PC-3 (cell line): ENCODE results near the gene VIPR2.

Source experiments
- CTCF ChIP-seq: fragments of 300-600 bp; sonication (generic); conservative IDR thresholded peaks from 2 replicates; pipeline ENCODE4 v1.5.1; 2017; ENCODE audit warnings: antibody characterized with exemption, low read depth, mild to moderate bottlenecking, low read length
- EZH2 ChIP-seq: fragments of 300-600 bp; sonication (generic); IDR thresholded peaks from one replicate; pipeline ENCODE4 v1.6.1; 2017; ENCODE audit warnings: antibody characterized with exemption, mild to moderate bottlenecking, low read length; ENCODE audit not compliant: unreplicated experiment
- EZH2phosphoT487 ChIP-seq: fragments of 300-600 bp; sonication (generic); IDR thresholded peaks from 2 replicates; pipeline ENCODE4 v1.6.1; 2018; ENCODE audit warnings: mild to moderate bottlenecking, antibody characterized with exemption, low read length, borderline replicate concordance

- TF ChIP-seq EZH2 (no peak), CTCF (no peak), EZH2phosphoT487 (no peak)
These were observed 2.5 kb downstream of the VIPR2 start for GRCh38 chr7:159142199-159142598.
